Choroid plexus epithelial cell (primary cell): ENCODE data around the gene HSD17B1.
A peak's percentile ranks its signal among the peaks of the same experiment; 100 is the strongest.

Experiments used
- DNase-seq: peaks from one replicate; pipeline ENCODE4 v3.0.0-alpha.2; 2010; ENCODE audit warnings: low read depth
- H3K4me3 ChIP-seq: 2 replicates; pipeline ENCODE4 v1.5.1; 2011; ENCODE audit warnings: low read depth, mild to moderate bottlenecking, control low read depth, low read length, moderate library complexity
- TF ChIP-seq, protein P1 (sequence below): conservative IDR thresholded peaks from 2 replicates; pipeline ENCODE4 v1.5.1; 2011; ENCODE audit warnings: low read depth, mild to moderate bottlenecking, control low read depth, inconsistent platforms, low read length, moderate library complexity

HSD17B1 gene

GRCh38 chr17:42518755-42519545, 33.8 kb upstream of the HSD17B1 start:
- TF ChIP-seq, protein P1, sequence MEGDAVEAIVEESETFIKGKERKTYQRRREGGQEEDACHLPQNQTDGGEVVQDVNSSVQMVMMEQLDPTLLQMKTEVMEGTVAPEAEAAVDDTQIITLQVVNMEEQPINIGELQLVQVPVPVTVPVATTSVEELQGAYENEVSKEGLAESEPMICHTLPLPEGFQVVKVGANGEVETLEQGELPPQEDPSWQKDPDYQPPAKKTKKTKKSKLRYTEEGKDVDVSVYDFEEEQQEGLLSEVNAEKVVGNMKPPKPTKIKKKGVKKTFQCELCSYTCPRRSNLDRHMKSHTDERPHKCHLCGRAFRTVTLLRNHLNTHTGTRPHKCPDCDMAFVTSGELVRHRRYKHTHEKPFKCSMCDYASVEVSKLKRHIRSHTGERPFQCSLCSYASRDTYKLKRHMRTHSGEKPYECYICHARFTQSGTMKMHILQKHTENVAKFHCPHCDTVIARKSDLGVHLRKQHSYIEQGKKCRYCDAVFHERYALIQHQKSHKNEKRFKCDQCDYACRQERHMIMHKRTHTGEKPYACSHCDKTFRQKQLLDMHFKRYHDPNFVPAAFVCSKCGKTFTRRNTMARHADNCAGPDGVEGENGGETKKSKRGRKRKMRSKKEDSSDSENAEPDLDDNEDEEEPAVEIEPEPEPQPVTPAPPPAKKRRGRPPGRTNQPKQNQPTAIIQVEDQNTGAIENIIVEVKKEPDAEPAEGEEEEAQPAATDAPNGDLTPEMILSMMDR: no peak

DNA sequence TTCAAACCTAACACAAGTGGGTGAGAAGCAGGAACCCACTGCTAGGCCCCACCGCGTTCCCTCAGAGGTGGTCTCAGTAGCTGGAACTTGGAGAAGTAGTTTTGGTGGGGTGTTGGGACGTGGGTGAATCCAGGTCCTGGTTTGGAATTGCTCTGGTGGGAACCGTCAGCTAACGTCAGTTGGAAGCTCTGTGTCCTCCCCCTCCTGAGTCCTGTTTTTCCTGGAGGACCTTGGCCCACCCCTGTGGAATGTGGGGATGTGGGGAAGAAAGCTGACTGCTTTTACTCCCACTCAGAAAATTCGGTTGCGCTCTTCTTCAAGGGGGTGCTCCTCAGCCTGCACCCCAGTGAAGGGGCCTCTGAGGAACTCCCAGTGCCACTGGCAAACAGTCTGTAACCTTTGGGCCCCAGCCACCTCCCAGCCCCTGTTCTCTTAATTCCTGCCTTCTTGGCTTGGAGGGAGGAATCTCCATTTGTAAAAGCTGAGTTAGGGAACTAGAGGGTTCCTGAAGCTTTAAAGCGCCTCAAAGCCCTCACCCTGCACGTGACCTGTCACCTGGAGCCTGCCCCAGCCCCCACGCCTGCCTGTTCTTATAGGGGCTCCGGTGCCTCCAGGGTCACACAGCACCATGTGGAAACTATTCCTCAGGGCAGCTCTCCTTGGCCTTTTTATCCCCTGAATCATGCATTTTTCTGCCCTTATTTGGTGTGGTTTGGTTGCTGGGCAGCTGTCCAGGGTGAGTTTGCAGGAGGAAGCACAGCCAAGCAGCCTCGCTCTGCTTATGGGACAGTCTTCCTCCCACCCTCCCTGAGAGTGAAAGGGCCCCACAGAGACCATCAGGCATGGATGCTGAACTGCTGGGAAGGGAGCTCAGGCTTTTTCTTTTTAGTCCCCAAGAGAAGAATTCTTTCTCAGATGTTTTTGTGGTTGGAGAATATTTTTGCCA, 32.9 kb upstream of the HSD17B1 start:
- TF ChIP-seq, protein P1: peak; percentile 5
- peak; percentile 99 for DNase-seq
- no peak overlapping the region for H3K4me3 ChIP-seq

More at GRCh38 chr17:42518755-42519545, 33.8 kb upstream of the HSD17B1 start:
- DNase-seq: peak; percentile 36
- no peak overlapping the region for H3K4me3 ChIP-seq

GRCh38 chr17:42520540-42520951, 32.2 kb upstream of the HSD17B1 start:
- DNase-seq: no peak
- TF ChIP-seq, protein P1: peak; percentile 47
- H3K4me3 ChIP-seq: no peak overlapping the region

GRCh38 chr17:42521036-42521435, 31.7 kb upstream of the HSD17B1 start:
- no peak overlapping the region for H3K4me3 ChIP-seq
- no peak for DNase-seq
- TF ChIP-seq, protein P1: no peak

- TF ChIP-seq, protein P1: no peak
- no peak overlapping the region for H3K4me3 ChIP-seq
- DNase-seq: no peak
These were observed 31.0 kb upstream of the HSD17B1 start for GRCh38 chr17:42521666-42522262.

DNA sequence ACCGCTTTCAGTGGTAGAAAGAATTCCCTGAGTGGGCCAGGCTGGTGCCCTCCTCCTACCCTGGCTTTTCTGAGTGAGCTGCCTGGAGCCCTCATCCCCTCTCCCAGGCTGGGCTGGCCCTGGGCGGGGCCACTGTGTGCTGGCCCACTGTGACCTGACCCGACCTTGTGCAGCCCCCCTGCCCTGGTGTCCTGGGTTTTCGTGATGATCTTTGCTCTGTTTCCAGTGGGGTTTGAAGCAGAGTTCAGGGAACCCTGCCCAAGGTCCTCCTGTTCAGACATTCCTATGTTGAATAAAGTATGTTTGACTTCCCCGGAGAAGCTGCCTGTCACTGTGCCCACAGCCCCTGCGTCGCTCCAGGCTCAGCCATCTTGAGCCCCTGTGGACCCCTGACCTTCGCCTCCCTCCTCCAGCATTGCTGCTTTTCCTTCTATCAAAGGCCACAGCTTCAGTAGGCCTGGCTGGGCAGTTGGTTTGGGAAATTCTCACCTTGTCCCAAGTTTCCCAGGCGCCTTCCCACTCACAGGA, 30.4 kb upstream of the HSD17B1 start:
- DNase-seq: no peak
- H3K4me3 ChIP-seq: no peak overlapping the region
- TF ChIP-seq, protein P1: no peak
